H54 (cell line): Measurements from ENCODE around the gene FDXR.

Source experiments
- DNase-seq: peaks from one replicate; pipeline ENCODE4 v3.0.0; 2011; ENCODE audit warnings: low spot score, mixed read lengths; ENCODE audit not compliant: insufficient read length
- FAIRE-seq: peaks from 3 replicates; lab custom pipeline; 2011; peaks lifted over from hg19 to GRCh38; lab: Jason Lieb, UNC
- POLR2A ChIP-seq: IDR thresholded peaks from 2 replicates; pipeline ENCODE4 v1.6.1; 2011; ENCODE audit warnings: low read depth, mild to moderate bottlenecking, low read length

The FDXR gene

DNA sequence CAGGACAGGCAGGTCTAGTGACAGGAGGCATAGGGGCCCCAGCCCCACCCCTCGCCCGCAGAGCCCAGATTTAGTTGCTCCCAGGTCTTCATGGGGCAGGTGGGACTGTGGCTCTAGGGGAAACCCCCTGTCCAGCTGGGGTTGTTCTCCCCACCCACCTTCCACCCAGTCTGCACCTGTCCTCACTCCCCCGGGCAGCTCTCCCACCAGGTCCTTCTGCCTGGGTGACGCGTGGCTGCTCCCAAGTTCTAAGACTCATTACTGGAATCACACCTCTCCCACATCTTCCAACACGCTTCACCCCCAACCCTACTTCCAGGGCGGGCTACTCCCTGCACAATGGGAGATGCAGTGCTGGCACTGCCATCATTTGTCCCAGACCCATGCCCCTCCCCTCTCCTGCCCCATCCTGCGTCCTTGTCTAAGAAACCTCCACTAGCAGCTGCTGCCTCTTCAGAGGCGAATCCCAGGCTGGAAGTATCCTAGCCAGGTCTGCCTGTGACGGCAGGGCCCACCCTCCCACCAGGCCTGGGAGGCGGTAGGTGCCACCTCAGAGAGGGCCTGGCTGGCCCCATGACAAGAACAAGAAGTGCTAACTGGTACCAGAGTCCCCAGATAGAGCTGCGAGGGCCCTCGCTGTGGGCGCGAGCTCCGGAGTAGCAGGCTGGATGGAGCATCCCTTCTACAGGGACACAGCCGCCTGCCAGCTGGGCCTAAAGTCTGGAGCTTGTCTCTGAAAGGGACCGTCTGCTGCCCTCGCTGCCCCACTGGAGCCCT, 35.9 kb downstream of the FDXR start:
- DNase-seq (no peak), FAIRE-seq (no peak)
- no peak for TF ChIP-seq POLR2A

DNA sequence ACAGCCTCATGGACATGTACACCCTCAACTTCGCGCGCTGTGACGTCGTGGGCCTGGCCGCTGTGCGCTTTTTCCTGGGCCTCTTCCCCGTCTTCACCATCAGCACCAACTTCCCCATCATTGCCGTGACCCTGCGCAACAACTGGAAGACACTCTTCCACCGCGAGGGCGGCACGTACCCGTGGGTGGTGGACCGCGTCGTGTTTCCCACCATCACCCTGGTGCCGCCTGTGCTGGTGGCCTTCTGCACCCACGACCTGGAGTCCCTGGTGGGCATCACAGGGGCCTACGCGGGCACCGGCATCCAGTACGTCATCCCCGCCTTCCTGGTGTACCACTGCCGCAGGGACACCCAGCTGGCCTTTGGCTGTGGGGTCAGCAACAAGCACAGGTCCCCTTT, 36.6 kb downstream of the FDXR start:
- FAIRE-seq: no peak

DNA sequence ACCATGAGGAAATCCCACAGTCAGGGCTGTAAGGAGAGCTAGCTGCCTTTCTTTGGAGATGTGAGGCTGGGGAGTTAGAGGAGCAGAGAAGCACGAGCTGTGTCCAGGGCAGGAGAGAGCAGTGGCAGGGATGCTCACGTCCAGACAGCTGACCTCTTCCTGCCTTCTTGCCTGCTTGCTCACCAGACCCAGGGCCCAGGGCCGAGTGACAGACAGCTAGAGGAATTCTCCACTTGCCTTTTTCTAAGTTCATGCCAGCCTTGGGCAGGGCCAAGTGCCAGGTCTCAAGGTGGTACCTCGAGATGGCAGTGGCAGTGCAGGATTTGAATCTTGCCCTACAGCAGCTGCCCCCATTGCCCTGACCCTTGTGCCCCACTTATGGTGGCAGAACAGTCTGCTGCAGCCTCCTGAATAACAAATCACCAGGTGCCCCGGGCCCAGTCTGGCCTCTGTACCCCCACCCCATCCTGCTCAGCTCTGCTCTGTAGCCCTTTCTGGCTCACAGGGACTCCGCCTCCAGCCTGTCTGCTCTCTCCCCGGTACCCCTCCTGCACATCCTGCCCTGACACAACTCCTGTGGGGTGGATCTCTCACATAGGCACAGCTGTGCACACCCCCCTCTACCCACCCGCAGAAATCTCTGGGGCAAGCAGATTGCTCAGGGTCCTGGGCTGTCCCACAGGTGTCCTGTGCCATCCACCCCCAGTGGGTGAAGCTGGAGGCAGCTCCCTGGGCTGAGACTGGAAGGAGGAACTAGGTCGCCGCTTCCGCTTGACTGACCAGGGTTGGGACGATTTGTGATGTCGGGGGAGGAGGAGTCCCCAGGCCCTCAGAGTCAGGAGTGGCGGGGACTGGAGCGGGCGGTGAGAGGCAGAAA, 39.1 kb downstream of the FDXR start:
- no peak for TF ChIP-seq POLR2A
- DNase-seq (peak; percentile 96), FAIRE-seq (no peak)

More for the DNA sequence above, 36.6 kb downstream of the FDXR start:
- TF ChIP-seq POLR2A: no peak
- no peak for DNase-seq

DNA sequence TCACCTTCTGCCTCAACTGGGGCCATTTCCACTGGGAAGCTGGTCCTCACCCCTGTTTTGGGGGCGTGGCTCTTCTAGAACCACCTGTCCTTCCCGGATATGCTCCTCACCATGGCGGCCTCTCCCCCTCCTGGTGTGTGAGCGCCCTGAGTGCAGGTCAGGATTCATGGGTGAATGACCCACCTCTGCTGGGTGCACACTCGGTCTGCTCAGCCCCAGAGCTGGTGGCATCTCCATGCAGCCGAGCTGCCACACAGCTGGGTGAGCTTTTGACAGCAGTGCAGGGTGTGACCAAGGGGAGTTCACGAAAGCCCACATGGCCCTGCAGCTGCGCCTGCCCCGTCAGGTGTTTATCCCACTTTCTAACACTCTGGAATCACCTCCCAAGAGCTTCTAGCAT, 40.4 kb downstream of the FDXR start:
- no peak for DNase-seq
- TF ChIP-seq POLR2A: no peak
- no peak for FAIRE-seq

DNA sequence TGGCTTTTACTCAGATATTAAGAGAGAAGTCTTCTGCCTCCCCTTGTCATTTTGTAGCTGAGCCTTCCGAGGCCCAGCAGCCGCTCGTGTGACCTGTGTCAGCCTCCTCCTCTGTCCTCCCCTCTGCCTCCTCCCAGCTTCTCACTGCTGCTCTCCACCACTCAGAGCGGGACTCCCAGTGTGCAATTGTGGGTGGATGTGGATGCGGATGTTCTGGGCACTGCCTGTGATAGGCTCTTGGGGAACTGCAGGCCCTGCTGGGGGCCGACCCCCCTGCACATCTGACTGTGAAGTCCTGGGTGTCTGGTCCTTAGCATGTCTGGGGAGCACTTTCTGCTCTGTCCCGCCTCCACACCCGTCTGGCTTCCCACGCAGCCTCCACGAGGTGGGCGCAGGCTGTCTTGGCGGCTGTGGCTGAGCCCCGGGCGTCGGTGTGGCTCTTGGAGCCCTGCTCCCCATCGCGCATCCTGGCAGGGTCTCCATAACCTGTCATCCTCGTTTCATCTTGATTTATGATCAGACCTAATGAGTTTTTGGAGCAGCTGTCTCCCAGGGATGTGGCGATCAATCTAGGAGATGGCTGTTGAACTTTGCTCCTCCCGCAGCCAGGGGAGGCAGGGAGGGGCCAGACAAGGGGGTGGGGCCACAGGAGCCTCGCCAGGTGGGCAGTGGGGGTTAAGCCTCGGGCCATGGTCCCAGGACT, 41.2 kb downstream of the FDXR start:
- TF ChIP-seq POLR2A: no peak
- DNase-seq: no peak
- FAIRE-seq: no peak

DNA sequence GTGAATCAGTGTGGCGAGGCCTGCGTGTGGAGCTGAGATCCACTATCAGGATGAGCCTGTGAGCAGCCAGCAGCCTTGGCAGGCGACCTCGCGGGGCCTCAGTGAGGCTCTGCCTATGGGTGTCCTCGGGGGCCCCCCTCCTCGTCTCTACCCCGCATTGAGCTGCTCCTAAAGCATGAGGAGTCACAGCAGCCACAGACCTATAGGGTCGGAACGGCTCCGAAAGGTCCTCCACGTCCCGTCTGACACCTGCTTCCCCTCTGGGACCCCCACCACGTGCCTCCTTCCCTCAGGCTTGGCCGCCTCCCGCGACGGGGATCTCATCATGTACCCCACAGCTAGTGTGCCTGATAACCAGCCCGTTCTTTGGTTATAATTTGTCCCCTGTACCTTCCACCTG, 41.9 kb downstream of the FDXR start:
- no peak for DNase-seq
- no peak for TF ChIP-seq POLR2A
- no peak for FAIRE-seq

DNA sequence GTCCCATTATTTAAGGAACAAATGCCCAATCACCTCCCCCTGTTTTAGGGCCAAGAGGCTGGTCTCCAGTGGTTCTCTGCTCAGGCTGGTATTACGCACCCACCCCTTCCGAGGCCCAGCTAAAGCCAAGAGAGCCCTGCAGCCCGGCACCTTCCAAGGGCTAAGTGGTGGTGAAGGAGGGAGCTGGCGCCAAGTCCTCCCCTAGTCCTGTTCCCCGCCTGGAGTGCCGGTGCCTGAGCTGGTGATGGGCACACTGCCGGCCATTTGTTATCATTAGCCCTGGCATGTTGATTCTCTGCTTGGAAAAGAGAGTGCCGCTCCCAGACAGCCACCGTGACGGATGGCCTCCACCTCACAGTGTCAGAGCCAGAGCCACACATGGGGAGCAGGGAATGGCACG, 45.0 kb downstream of the FDXR start:
- DNase-seq: no peak
- FAIRE-seq: no peak
- no peak for TF ChIP-seq POLR2A

DNA sequence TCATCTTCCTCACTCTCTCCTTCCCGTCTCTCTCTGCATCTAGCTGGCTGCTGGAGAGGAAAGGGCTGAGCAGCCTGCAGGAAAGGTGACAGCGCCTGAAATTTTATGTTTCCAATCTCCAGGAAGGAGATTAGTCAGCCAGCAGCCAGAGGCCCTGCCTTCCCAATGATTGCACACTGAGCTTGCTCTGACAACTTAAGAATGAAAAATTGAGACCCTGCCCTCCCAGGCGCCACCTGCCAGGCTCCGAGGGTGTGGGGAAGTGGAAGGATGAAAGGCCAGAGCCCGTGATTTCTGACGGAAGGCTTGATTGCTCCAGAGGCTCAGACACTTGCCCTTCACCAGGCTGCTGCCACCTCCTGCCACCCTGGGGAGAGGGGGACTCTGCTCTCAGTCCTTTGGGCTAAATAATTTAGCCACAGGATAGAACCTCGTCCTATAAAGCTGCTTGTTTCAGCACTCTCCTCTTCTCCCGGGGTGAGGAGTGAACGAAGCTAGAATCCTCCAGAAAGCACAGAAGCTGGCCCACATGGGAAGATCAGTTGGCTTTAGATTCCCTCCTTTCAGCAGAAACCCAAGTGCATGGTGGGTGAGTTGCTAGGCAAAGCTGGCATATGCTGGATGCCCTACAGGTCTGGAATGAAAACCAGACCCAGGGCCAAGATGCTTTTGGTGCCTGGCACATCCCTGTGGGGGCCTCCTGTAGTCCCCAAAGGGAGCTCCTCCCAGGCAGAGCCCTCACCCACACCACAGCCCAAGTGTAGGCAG, 46.7 kb downstream of the FDXR start:
- no peak for TF ChIP-seq POLR2A
- FAIRE-seq (no peak), DNase-seq (no peak)

DNA sequence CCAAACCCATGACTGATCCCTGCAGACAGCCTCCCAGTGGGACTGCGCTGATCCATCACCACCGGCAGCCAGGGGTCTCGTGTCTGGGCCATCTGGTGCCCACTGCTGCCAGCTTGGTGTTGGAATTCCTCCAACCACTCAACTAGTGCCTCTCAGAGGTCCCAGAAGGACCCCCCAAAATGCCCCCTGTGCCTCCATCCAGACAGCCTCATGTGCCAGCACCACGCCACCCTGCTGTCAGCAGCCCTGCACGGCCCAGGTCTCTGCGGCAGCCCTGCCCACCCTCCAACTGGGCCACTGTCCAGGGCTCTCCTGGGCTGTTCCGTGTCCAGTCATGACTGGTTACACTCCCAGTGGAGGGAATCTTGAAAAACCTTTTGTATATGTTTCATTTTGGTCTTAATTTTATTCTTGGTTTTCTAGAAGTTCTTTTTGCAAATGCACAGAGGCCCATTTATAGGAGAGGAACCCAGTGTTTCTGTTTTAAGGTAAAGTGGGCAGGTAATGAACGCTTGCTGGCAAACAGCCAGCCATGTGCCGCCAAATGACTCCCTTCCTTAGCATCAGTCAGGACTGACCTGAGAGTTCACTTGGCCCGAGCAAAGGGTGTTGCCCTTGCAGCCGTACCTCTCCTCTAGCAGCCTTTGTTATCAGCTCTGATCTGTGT, 47.7 kb downstream of the FDXR start:
- no peak for FAIRE-seq
- TF ChIP-seq POLR2A: no peak

DNA sequence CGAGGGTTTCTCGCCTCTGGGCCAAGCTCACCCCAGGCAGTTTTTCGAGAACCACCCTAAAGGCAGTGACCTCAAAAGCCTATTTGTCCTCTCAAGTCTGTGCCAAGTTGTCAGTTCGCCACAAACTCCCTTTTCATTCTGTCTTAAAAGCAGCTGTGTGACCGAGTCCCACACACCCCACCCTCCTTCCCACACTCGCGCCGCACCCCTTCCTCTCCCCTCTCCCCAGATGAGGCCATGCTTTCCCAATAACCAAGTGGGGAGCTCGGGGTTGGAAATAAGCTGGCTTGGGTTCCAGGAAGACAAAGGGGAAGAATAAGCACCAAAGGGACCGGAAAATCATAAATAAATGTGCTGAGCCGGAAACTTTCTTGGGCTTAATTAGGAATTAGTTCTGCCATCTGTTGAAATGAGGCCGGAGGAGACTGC, 49.8 kb downstream of the FDXR start:
- no peak for TF ChIP-seq POLR2A

More for the DNA sequence above, 47.7 kb downstream of the FDXR start:
- no peak for DNase-seq

DNA sequence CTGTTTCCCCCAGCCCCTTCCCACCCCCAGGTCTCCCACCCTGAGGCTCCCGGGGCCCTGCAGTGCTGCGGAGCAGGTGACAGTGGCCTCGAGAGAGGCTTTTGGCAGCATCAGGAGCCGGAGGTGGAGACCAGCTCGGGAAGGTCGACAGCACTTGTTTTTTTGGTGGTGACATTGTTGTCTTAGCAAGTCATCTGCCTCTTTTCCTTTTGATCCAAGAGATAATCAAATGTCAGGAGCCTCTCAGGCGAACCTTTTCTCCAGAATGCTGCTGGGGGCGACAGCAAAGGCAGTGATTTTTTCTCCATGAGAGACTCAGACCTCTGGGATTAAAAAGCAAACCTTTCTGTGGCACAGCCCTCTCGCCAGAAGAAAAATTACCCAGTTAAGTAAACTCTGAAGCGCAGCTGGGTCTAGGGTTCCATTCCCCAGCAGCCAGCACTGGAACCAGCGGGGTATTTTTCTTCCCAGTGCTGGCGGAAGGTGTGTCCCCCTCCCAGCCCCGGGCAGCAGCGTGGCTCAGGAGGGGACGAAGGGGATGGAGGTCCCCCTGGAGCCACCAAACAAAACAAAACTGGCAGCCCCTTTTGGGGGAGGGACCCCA, 50.4 kb downstream of the FDXR start:
- FAIRE-seq (no peak), DNase-seq (no peak)
- TF ChIP-seq POLR2A: no peak

More for the DNA sequence above, 49.8 kb downstream of the FDXR start:
- DNase-seq: no peak
- no peak for FAIRE-seq

DNA sequence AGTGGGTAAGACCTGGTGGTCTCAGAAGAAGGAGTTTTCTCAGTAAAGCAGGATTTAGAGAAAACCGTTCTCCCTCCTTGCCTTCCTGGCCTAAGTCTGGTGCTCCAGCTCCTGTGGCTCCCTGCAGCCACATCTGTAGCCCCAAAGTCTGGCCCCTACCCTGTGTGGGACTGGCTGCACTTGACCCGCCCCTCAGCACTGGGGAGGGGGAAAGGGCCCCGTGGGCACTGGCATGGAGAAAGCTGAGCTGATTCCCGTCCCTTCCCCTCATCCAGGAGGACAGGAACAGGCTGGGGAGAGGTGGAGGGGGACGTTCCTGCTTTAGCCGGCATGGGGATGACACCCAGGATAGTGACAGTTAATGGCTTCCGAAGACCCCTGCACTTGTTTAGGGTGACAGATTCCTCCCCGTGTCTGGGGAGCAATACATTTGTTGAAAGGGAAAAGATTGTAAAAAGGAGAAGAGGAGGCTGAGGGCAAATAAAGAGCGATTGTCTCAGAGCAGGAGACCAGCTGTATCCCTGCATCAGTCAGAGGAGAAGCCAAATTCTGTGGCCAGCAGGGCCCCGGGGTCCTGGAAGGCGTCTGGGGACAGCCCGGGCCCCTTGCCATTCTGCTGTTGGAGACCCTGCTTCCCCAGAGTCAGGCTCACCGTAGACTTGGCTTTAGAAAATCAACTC, 51.0 kb downstream of the FDXR start:
- TF ChIP-seq POLR2A: no peak
- FAIRE-seq (no peak), DNase-seq (no peak)
